Stimulated activated CD8-positive, alpha-beta memory T cell treated with anti-CD3 and anti-CD28 coated beads, Interleukin-2, amount 100 ng/mL, for 48 hours (primary cell): ENCODE results near the gene ATE1.
"Not testable (repeated sequence)": the region's sequence is repeated elsewhere in the genome, so short reads cannot be mapped to it uniquely, and the experiment has no call there.

ENCODE experiments used
- DNase-seq, 2 donors: peaks; one replicate each; pipeline ENCODE4 v3.0.0-alpha.2; 2020; ENCODE audit warnings: low read depth in 2 of 2

The ATE1 gene

DNA sequence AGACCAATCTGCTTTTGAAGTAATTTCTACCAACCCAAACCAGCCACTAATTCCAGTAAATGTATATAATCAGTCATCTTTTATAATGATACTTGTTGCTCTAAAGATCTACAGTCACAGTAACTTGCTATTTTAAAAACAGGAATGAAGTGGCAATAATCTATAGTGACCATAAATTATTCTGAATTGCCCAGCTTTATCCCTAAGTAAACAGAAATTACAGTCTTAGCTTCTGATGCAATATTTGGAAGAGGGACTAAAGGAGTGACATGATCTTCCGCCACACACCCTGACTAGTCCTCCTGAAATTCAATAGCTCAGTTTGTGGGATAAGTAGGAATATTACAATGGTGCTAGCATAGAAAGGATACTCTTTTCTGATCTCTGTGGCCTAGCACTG, 96.1 kb downstream of the ATE1 start:
- DNase-seq = no peak

DNA sequence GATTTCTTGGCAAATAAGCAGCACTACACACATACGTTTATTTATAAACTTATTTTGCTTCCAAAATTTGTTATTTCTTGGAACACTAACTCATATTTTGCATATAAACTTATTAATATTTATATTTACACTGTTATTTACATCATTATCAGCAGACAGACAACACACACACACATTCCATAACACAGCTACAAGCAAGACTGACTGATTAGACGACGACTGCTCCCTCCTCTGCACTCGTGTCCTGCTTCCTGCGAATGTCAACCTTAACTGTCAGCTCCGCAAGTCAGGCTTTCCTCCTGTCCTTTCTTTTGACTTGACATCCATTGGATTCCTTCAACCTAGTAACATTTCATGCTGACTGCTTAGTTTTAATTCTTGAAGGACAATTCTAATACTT, 96.6 kb downstream of the ATE1 start:
- DNase-seq = no peak

DNA sequence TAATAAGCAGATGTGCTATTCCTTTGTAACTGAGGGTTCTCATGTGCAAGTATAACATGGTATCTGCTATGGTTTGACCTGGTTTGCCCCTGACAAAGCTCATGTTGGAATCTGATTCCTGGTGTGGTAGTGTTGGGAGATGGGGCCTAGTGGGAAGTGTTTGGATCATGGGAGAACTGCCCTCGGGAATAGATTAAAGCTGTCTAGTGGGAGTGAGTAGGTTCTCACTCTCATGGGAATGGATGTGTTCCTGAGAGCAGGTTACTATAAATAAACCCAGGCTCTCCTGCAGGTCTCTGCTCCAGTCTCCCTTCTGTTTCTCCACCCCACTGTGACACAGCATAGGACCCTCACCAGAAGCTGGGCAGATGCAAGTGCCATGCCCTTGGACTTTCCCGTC, 97.7 kb downstream of the ATE1 start:
- no peak for DNase-seq

DNA sequence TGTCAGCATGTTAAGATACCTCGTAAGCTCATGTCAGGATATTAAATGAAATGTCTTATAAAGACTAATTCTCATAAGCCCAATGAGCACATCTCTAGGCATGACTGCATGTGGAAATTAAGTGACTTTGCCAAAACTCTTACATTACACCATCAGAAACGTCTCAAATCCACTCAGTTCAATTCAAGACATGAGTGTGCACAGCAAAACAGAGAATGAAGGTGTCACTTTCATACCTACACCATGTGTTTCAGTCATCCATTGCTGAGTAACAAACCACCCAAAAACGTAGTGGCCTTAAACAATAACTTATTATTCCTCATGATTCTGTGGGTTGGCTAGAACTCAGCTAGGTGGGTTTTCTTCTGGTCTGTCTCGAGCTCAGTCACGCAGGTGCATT, 99.8 kb downstream of the ATE1 start:
- DNase-seq = no peak

DNA sequence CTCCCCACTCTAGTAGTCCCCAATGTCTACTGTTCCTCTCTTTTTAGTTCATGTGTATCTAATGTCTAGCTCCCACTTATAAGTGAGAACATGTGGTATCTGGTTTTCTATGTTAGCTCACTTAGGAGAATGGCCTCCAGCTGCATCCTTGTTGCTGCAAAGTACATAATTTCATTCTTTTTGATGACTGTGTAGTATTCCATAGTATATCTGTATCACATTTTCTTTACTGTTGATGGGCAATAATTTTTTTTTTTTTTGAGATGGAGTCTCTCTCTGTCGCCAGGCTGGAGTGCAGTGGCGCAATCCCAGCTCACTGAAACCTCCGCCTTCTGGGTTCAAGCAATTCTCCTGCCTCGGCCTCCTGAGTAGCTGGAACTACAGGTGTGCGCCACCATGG, 101.1 kb downstream of the ATE1 start:
- DNase-seq = not testable (repeated sequence)

DNA sequence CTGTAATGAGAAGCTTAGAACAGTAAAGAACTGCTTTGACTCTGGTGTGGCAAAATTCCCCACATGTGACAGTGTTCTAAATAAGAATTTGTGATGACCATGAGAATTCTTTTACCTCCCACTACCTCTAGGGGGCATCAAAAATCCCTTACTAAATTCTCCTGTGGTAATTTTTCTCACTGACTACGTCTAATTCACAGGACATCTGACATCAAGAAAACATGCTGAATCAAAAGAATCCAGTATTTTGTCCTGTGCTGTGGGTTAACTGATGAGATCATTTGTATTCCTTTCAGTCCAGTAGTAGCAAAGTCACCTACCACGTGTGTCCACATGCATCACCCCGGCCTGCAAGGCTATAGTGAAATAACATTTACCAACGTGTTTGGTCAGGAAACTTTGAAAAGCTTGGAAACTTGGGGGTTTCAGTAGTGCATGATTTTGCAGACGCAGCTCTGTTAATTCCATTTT, 103.8 kb downstream of the ATE1 start:
- DNase-seq = no peak

DNA sequence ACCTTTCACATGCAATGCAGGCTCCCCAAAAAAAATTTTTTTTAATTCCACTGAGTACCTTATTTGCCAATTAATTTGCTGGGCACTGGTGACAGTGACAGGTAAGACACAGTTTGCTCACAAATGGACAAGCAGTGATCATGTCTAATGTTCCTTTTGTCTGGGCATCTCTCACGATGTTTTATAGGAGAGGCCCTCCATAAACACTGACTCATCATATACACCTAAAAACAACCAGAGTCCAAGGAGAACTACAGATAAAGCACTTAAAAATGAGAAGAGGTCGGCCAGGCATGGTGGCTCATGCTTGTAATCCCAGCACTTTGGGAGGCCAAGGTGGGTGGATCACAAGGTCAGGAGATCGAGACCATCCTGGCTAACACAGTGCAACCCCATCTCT, 105.1 kb downstream of the ATE1 start:
- DNase-seq = no peak

DNA sequence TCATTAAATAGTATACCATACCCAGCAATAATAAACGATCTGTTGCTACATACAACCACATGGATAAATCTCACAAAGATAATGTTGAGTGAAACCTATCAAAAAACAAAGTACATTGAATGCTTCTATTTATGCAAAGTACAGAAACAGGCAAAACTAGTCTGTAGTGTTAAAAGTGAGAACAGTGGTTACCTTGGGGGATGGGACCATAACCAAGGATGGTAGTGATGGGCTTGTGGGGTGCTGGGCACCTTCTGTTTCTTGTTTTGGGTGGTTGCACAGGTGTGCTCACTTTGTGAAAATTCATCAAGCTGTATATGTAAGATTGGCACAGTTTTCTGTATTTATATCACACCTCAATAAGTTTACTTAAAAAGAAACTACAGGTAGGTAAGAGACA, 105.7 kb downstream of the ATE1 start:
- no peak for DNase-seq

DNA sequence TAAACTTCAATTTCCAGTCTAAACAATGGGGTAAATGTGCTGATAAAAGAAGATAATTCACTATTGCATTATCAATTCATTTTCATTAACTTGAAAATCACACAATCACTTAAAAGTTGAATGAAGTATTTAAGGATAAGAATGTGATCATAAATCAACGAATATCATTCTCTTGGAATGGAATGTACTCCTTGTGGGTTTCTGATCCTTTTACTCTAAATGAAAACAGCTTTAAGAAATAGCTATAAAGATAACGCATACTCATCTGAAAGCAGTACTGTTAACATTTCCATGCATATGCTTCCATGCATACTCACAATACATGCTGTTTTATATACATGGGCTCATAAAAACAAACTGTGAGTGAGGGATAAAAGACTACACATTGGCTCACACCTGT, 108.8 kb downstream of the ATE1 start:
- no peak for DNase-seq

DNA sequence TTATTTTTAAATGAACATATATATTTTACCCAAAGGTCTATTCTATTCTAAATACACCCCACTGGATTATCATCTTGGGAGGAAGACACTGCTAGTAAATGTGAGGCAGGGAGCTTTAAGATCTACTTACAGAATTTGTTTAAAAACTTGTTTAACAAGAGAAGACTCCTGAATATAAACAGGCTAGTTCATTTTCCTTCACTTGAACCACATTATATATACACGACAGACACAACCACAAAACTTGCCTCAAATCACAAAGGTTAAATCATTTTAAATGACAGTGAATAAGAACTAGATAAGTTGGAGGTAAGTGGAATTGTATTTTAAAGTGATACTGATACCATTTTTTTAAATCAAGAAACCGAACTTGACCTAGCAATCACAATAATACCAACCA, 109.2 kb downstream of the ATE1 start:
- no peak for DNase-seq

DNA sequence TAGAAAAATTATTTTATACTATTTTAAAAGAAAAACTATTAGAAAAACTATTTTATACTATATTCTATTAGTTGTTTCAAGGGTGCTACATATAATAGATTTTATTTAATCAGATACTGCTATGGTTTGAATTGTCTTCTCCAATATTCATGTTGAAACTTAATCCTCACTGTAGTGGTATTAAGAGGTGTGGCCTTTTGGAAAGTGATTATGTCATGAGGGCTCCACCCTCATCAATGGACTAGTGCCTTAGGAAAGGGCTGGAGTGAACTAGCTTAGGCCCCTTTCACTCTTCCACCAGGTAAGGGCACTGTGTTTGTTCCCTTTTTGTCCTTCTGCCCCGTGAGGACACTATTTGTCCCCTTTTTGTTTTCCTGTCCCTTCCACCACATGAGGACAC, 111.6 kb downstream of the ATE1 start:
- DNase-seq = no peak

DNA sequence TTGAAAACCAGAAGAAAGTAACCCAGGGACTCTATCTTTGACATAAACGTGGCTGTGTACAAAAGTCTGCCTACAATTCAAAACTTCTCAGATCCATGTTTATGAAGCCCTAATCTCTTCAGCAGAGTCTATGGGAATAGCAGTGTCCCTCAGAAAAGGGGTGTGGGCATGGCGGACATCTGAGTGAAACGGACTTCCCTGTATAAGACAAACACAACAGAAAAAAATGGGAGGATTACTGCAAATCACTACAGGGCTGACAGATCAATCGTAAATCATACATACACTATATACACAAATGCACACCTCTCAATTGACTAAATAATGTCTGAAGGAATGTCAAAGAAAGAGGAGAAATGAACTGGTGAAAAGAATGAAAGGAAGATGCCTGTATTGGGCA, 114.0 kb downstream of the ATE1 start:
- DNase-seq = no peak

DNA sequence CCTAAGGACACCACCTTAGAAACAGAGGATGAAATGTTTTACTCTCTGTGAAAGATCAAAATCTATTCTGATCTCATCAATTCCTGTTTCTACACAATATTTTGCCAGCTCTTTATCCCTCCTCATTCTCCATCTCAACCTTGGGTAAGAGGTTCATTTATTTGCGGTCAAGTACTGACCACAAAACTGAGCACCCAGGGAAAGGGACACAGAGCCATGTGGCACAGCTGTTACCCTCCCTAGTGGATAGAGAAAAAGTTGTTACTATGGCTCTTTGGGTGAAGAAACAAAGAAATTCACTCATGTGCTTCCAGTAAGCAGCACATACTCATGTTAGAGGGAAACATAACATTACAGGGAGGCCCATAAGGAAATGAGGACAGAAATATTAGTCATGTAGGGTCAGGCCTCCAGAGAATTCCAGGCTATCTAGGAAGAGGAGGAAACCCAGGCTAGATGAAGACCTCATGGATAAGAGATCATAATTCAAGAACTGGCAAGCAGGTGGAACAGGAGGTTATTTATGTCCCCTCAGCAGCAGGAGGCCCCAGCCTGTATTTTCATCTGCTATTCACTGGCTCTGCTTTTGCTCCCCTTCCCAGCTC, 114.5 kb downstream of the ATE1 start:
- no peak for DNase-seq

DNA sequence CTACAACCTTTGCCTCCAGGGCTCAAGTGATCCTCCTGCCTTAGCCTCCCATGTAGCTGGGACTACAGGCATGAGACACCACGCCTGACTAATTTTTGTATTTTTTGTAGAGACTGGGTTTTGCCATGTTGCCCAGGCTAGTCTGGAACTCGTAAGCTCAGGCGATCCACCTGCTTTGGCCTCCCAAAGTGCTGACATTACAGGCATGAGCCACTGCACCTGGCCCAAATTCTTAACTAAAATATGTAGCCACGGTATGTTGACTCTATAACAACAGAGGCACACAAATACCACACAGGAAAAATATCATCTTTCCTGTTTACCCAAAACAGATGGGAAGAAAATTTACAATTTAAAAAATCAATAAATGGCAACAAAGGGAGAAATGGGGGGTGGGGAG, 115.8 kb downstream of the ATE1 start:
- no peak for DNase-seq

DNA sequence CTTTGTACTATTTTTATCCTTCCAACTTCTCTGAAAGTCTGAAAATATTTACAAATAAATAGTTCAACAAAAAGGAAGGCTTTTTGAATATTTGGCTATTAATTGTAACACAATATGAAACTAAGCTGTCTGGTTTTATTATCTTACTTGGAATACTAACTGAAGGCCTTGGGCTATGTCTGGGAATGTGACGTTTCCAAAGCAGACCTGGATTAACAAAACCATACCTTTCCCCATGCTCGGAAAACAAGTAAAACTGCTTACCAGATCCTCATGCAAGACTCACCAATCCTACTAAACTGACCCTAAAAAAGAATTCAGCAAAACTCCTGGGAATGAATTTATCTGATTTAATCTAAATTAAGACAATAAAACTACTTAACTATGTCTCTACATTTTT, 116.4 kb downstream of the ATE1 start:
- DNase-seq = no peak

DNA sequence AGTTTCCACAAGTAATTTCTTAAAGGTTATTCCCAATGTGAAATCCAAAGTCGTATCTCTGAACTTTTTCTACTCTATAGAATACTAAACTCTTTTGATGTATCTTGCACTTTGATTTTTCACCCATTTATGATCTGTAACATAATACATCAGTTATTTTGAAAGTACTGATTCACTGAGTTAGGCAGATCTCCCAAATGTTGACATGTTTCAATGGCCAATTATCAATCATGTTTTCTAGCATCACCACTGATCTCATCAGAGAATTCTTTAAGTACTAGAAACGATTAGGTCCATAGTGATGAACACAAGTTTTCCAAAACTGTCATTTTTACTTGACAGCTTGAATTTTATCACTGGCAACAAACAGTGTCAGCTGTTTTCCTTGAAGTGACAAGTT, 119.0 kb downstream of the ATE1 start:
- DNase-seq = no peak

DNA sequence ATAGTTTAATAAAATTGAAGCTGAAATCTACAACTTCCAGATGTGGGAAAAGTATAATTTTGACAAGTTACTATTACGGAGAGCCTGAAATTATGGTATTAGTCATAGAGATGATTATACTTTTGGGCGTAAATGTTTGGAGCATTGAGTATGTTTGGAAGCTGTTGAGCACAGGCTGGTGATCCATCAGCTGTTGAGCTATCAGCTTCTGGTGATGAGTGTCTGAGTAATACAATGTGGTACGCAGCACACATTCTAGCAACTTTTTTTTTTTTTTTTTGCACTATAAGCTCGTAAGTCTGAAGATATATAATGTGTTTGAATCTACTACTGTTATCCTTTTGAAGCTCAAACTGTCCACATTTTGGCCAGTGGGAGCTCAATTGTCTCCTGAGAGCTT, 123.4 kb downstream of the ATE1 start:
- DNase-seq = no peak

DNA sequence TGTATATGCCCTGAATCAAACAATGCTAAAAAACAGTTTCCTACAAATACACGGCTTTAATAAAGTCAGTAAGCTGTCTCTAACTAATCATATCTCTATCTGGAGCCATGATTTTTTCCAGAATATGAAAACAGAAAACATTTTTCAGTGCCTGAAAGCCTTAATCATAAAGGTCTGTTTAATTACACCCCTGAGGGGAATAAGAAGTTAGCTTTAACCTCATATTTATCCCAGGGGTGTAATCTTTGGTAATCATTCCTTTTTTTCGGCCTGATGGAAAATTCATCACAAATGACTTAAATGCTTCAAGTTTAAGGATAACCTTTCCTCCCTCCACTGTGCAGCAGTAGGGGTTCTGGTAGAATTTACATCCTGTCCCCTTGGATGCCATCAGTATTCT, 124.2 kb downstream of the ATE1 start:
- no peak for DNase-seq

DNA sequence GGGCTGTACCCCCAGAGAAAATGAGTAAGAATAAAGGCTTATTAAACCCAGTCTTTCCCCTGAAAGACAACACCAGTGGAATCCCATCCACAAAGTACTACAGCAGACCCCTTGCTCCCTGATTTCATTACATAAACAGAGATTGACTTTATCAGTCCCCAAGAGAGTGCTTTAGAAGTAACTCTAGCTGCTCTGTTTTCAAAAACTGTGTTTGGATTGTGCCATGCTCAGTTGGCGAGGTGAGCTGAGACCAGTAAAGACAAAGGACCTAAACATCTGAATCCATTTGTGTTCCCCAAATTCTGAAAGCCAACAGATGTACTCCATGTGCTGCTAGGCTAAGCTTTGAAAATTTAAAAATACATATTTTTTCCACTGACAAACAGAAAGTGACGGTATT, 127.0 kb downstream of the ATE1 start:
- no peak for DNase-seq

DNA sequence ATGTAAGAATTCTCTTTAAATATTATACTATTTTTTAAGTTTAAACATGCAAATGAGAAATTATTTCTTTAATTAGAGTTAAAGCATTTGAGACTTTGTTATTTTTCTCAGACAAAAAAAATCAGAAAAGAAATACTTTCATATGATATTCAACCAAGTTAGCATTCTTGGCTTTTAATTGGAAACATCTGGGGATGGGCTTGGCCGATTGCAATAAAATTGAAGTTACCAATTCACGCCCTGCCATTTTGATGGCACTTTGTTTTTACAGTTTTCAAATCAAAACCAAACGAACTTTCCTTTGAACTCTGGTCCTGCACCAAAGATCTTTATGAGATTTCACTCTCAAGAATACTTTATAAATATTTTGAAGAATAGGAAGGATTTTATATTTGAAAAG, 127.7 kb downstream of the ATE1 start:
- DNase-seq = no peak

DNA sequence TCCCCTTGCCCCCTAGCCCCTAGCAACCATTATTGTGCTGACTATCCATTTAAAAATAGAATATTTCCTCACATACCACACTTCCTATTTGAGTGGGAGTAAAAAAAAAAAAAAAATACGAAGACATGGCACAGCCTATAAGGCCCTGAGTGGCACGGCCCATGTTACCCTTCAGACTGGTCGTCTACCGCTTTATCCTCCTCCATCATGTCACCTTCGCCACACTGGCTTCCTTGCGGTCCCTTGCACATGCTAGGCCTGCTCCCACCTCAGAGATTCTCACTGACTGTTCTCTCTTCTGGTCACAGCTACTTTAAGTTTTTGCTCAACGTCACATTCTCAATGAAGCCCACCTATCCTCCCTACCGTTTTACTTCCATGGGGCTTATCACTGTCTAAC, 130.3 kb downstream of the ATE1 start:
- DNase-seq = no peak

DNA sequence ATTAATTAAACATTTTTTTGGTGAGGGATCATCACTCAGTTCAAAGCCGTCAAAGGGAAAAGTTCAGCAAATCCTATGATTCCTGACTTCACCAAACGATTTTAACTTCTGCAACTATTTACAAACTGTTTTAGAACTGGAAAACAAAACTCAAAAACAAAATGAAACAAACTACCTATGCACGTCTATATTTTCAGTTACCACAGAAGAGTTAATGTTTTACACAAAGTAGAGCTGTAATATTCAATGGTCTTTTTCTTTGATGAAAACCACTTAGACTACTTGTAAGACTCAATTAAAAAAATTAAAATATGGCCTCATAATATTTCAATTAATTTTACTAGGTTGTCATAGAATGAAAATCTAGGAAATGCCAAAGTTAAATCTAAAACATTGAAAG, 131.5 kb downstream of the ATE1 start:
- no peak for DNase-seq

DNA sequence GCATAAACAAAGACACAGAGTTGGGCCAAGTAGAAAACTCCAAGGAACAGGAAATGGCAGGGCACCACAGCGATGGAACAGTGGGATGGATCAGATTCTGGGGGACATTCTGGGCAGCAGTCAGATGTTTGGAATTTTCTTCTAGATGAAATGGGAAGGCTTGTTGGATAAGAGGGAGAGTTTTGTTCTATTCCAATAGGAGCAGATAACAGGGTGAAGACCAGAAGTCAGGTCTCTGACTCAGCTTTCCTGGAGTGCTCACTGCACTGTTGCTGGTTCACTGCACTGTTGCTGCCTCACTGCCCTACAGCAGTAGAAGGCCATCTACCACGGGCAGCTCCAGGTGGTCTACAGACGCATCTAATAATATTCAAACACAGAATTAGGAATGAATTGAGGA, 135.6 kb downstream of the ATE1 start:
- DNase-seq = no peak

DNA sequence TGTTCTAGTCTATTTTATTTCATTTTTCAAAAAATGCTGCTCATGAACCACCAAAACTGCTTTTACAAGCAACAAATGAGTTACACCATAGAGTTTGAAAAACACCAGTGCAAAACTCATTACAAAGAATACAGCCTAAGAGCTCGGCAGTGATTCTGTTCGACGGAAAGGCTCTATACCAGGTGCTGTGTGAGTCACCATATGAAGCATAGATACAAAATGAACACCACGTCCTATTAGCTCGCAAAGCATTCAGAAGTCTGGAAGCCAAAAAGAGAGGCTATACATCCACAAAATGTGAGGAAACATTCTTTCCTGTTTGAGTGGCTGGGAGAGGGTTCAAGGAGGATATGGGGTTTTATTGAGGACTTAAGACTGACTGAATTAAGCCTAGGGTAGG, 136.1 kb downstream of the ATE1 start:
- DNase-seq = no peak

DNA sequence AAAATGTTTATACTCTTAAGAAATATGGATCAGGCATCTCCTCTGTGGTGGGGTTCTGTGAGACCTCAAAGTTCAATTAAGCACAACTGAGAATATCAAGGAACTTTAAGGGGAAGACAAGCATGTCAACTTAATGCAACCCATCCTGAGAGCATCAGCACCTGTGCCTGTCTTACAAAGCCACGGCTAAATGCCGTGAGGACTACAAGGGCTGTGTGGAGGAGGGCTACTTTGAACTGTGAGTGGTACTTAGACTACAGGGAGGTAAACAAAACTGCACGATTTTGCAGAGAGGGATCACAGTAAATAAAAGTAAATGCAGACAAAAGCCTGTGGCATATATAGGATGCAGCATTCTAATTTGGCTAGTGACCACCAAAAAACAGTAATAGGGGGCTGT, 139.1 kb downstream of the ATE1 start:
- no peak for DNase-seq
